ENCODE measurements around the gene GPX7.

GPX7 gene

DNA sequence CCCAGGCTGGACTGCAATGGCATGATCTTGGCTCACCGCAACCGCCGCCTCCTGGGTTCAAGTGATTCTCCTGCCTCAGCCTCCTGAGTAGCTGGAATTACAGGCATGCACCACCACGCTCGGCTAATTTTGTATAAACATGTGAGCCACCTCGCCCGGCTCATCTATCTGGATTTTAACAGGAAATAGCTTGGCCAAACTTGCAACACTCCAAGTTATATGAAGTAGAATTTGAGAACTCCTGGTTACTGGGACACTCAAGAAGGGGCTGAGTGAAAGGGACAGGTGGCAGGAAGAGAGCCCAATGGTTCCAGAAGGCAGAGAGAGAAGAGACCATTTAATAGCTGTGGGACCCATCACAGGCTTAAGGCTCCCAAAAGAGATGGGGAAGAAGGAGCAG, 2.9 kb upstream of the GPX7 start:
- Histone ChIP-seq H3K27me3 (ENCODE audit: insufficient read depth, low read length, poor library complexity) (no peaks in the 10 kb centered on the region), H3K27ac (ENCODE audit: low read length) (no peak overlapping the region), H3K4me2 (ENCODE audit: insufficient read depth, low read length) (no peak overlapping the region), H3K36me3 (ENCODE audit: insufficient read depth, low read length) (peaks cover 6% of the 10 kb centered on the region), H3K9me3 (ENCODE audit: insufficient read depth, low read length, severe bottlenecking) (no peaks in the 10 kb centered on the region), H3K4me1 (ENCODE audit: insufficient read depth, low read length) (peaks cover 30% of the 10 kb centered on the region), H3K9ac (ENCODE audit: low read depth, low read length) (no peak overlapping the region), H2AFZ (ENCODE audit: low read depth, low read length) (no peak overlapping the region), H4K20me1 (ENCODE audit: insufficient read depth, low read length) (no peaks in the 10 kb centered on the region), H3K79me2 (ENCODE audit: insufficient read depth, low read length) (peaks cover 32% of the 10 kb centered on the region), H3K4me3 (ENCODE audit: low read depth in 1 of 2, low read length in 2 of 2) (no peak overlapping the region)
- TF ChIP-seq, protein P1, sequence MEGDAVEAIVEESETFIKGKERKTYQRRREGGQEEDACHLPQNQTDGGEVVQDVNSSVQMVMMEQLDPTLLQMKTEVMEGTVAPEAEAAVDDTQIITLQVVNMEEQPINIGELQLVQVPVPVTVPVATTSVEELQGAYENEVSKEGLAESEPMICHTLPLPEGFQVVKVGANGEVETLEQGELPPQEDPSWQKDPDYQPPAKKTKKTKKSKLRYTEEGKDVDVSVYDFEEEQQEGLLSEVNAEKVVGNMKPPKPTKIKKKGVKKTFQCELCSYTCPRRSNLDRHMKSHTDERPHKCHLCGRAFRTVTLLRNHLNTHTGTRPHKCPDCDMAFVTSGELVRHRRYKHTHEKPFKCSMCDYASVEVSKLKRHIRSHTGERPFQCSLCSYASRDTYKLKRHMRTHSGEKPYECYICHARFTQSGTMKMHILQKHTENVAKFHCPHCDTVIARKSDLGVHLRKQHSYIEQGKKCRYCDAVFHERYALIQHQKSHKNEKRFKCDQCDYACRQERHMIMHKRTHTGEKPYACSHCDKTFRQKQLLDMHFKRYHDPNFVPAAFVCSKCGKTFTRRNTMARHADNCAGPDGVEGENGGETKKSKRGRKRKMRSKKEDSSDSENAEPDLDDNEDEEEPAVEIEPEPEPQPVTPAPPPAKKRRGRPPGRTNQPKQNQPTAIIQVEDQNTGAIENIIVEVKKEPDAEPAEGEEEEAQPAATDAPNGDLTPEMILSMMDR (IDR thresholded peaks at IDR 0.05; ENCODE audit: borderline replicate concordance, extremely low read depth, low read length, poor library complexity, severe bottlenecking), result no peak
- no peak for TF ChIP-seq EZH2 (IDR thresholded peaks at IDR 0.05; ENCODE audit: borderline replicate concordance, low read depth, low read length, severe bottlenecking)
- no peak for ATAC-seq (ENCODE audit: insufficient read depth, low read depth)
- no peak for DNase-seq

DNA sequence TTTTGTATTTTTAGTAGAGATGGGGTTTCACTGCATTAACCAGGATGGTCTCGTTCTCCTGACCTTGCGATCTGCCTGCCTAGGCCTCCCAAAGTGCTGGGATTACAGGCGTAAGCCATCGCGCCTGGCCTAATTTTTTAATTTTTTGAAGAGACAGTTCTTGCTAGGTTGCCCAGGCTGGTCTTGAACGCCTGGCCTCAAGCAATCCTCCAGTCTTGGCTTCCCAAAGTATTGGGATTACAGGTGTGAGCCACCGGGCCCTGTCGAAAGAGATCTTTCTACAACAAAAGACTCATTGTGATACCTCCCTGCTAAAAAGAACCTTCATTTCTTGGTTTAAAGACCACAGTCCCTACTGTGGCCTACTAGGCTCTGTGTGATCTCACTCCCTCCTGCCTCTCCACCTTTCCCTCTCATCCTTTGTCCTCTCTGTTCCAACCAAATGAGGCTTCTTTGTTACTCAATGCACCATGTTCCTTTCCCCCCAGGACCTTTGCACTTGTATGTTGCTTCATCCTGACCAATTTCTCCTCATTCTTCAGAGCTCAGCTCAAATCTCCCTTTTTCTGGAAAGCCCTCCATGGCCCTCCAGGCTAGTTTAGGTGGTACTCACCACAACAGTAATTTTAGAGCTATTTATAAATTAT, 1.5 kb upstream of the GPX7 start:
- H3K79me2 ChIP-seq (ENCODE audit: insufficient read depth, low read length), result peaks cover 38% of the 10 kb centered on the region
- no peak for ATAC-seq (ENCODE audit: insufficient read depth, low read depth)
- H3K9me3 ChIP-seq (ENCODE audit: insufficient read depth, low read length, severe bottlenecking), result no peaks in the 10 kb centered on the region
- peaks cover 38% of the 10 kb centered on the region for H3K4me1 ChIP-seq (ENCODE audit: insufficient read depth, low read length)
- no peak overlapping the region for H3K27ac ChIP-seq (ENCODE audit: low read length)
- H3K9ac ChIP-seq (ENCODE audit: low read depth, low read length), result no peak overlapping the region
- peak overlapping the region; percentile 92 for H2AFZ ChIP-seq (ENCODE audit: low read depth, low read length)
- H3K27me3 ChIP-seq (ENCODE audit: insufficient read depth, low read length, poor library complexity), result no peaks in the 10 kb centered on the region
- no peak overlapping the region for H3K4me3 ChIP-seq (ENCODE audit: low read depth in 1 of 2, low read length in 2 of 2)
- TF ChIP-seq, protein P1 (IDR thresholded peaks at IDR 0.05; ENCODE audit: borderline replicate concordance, extremely low read depth, low read length, poor library complexity, severe bottlenecking), result no peak
- TF ChIP-seq EZH2 (IDR thresholded peaks at IDR 0.05; ENCODE audit: borderline replicate concordance, low read depth, low read length, severe bottlenecking), result no peak
- no peak for DNase-seq
- H3K36me3 ChIP-seq (ENCODE audit: insufficient read depth, low read length), result peaks cover 11% of the 10 kb centered on the region
- peak overlapping the region; percentile 73; the same call in 1 of the 2 replicates for H3K4me2 ChIP-seq (ENCODE audit: insufficient read depth, low read length)
- H4K20me1 ChIP-seq (ENCODE audit: insufficient read depth, low read length), result no peaks in the 10 kb centered on the region

DNA sequence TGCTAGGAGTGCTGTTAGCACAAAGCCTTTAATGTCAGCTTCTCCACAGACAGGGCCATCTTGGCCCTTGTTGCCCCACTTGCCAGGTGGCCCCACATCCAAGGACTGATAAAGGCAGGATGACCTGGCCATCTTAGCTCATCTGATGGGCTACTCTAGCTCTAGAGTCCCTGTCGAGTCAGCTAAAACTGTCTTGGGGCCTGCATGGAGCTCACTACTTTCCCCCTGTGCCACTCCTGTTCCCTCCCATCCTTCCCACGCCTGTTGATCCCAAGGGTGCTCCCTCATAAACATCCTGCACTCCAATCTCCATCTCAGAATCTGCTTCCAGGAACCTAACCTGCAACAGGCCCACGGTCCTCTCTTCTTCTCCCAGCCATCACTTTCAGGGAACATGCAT, 652 bp upstream of the GPX7 start:
- peaks cover 38% of the 10 kb centered on the region for H3K79me2 ChIP-seq (ENCODE audit: insufficient read depth, low read length)
- peaks cover 38% of the 10 kb centered on the region for H3K4me1 ChIP-seq (ENCODE audit: insufficient read depth, low read length)
- peak overlapping the region; percentile 71 for H3K27ac ChIP-seq (ENCODE audit: low read length)
- peak overlapping the region; percentile 92 for H2AFZ ChIP-seq (ENCODE audit: low read depth, low read length)
- no peaks in the 10 kb centered on the region for H4K20me1 ChIP-seq (ENCODE audit: insufficient read depth, low read length)
- H3K9ac ChIP-seq (ENCODE audit: low read depth, low read length), result peak overlapping the region; percentile 62
- peak overlapping the region; percentile 73 for H3K4me2 ChIP-seq (ENCODE audit: insufficient read depth, low read length)
- peak; percentile 11 for DNase-seq
- H3K27me3 ChIP-seq (ENCODE audit: insufficient read depth, low read length, poor library complexity), result no peaks in the 10 kb centered on the region
- TF ChIP-seq, protein P1 (IDR thresholded peaks at IDR 0.05; ENCODE audit: borderline replicate concordance, extremely low read depth, low read length, poor library complexity, severe bottlenecking), result no peak
- no peak for TF ChIP-seq EZH2 (IDR thresholded peaks at IDR 0.05; ENCODE audit: borderline replicate concordance, low read depth, low read length, severe bottlenecking)
- ATAC-seq (ENCODE audit: insufficient read depth, low read depth), result no peak; the same call in 2 of the 3 replicates
- peak overlapping the region; percentile 16 to 59; a peak in 3 of 4 replicates for H3K4me3 ChIP-seq (ENCODE audit: low read depth in 1 of 2, low read length in 2 of 2)
- H3K36me3 ChIP-seq (ENCODE audit: insufficient read depth, low read length), result peaks cover 20% of the 10 kb centered on the region
- no peaks in the 10 kb centered on the region for H3K9me3 ChIP-seq (ENCODE audit: insufficient read depth, low read length, severe bottlenecking)
